ENCODE results near the gene PHLDA1. TPM values are rescaled to one million over a fixed set of nuclear protein-coding genes. Genes with fewer than 3 reads are reported as not detected.

Gene PHLDA1
- total and polyA plus RNA-seq, 8 donors, result 2.9 to 16.1 (median 5.0) TPM

DNA sequence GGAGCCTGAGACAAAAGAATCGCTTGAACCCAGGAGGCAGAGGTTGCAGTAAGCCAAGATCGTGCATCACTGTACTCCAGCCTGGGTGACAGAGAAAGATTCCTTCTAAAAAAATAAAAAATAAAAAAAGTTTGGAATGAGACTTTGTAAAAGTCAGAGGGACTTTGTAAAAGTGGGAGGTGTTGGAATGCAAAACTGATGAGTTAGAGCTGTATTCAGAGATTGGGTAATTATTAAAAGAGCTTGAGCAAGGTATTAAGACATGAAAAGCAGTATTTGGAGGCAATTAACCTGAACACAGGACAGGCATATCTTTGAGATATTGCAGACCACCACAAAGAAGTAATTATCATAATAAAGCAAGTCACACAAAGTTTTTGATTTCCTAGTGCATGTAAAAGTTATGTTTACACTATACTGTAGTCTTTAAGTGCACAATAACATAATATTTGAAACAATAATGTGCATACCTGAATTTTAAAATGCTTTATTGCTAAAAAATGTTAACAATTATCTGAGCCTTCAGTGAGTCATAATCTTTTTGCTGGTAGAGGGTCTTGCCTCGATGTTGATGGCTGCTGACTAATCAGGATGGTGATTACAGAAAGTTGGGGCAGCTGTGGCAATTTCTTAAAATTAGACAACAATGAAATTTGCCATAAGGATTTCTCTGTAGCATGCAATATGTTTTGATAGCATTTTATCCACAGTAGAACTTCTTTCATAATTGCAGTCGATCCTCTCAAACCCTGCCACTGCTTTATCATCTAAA lies 33.1 kb downstream of the PHLDA1 start:
- intact Hi-C loops (cut with DNase I), result no loop called here
- no peak for TF ChIP-seq CTCF (IDR thresholded peaks at IDR 0.05)
- Histone ChIP-seq H3K27me3 (no peaks in the 10 kb centered on the region), H3K36me3 (no peaks in the 10 kb centered on the region), H3K27ac (no peak overlapping the region), H3K4me1 (peaks cover 0 to 2% (median 0%) of the 10 kb centered on the region in 3 donors), H3K9me3 (no peaks in the 10 kb centered on the region), H3K4me3 (no peak overlapping the region)
- WGBS, 2 donors, result 80 to 82% methylated on average over 4 of the region's 4 CpGs
- DNase-seq (no peak), ATAC-seq (no peak), FAIRE-seq (no peak)

GRCh38 chr12:75997658-75998057 lies 33.9 kb downstream of the PHLDA1 start:
- Histone ChIP-seq H3K4me3 (no peak overlapping the region), H3K4me1 (peaks cover 0 to 5% (median 0%) of the 10 kb centered on the region in 3 donors), H3K27me3 (no peaks in the 10 kb centered on the region), H3K27ac (no peak overlapping the region), H3K36me3 (no peaks in the 10 kb centered on the region), H3K9me3 (no peaks in the 10 kb centered on the region)
- intact Hi-C loops (cut with DNase I), result no loop called here
- ATAC-seq (no peak), DNase-seq (no peak), FAIRE-seq (no peak)
- no peak for TF ChIP-seq CTCF (IDR thresholded peaks at IDR 0.05)
- WGBS, 2 donors, result 76 to 88% methylated on average over 3 of the region's 3 CpGs

- peaks cover 0 to 5% (median 0%) of the 10 kb centered on the region in 3 donors for H3K4me1 ChIP-seq
- no peak for TF ChIP-seq CTCF (IDR thresholded peaks at IDR 0.05)
- DNase-seq (no peak), FAIRE-seq (no peak), ATAC-seq (no peak)
- no peaks in the 10 kb centered on the region for H3K36me3 ChIP-seq
- WGBS, 2 donors, result 10 to 26% methylated on average over 1 of the region's 1 CpG
- no peaks in the 10 kb centered on the region for H3K27me3 ChIP-seq
- intact Hi-C loops (cut with DNase I), result no loop called here
- no peaks in the 10 kb centered on the region for H3K9me3 ChIP-seq
- no peak overlapping the region for H3K27ac ChIP-seq
- no peak overlapping the region for H3K4me3 ChIP-seq
Measured at GRCh38 chr12:75996861-75997447, 34.6 kb downstream of the PHLDA1 start.

- no peak for TF ChIP-seq CTCF (IDR thresholded peaks at IDR 0.05)
- Histone ChIP-seq H3K36me3 (no peaks in the 10 kb centered on the region), H3K27me3 (no peaks in the 10 kb centered on the region), H3K27ac (no peak overlapping the region), H3K4me3 (no peak overlapping the region), H3K9me3 (no peaks in the 10 kb centered on the region), H3K4me1 (peaks cover 0 to 5% (median 5%) of the 10 kb centered on the region in 3 donors)
- intact Hi-C loops (cut with DNase I), result no loop called here
- ATAC-seq, result no peak
- no peak for DNase-seq
- FAIRE-seq, result no peak
Measured at GRCh38 chr12:75995691-75996090, 35.9 kb downstream of the PHLDA1 start.

Measured in pancreas (tissue), 10 donors.